Body of pancreas (tissue), 4 donors: ENCODE measurements around the gene BOD1.

Experiments
- CTCF ChIP-seq, 7 experiments: fragments of 450-650 bp in 4 of 7; fragments of 200-600 bp in 3 of 7; sonication (generic) in 3 of 7; IDR thresholded peaks; one replicate each; pipeline ENCODE4 v1.5.1; 2016 to 2019; ENCODE audit warnings: antibody characterized with exemption in 7 of 7
- POLR2A ChIP-seq, 3 donors: fragments of 450-650 bp; IDR thresholded peaks; one replicate each; pipeline ENCODE4 v1.6.1; 2016; ENCODE audit warnings: antibody characterized with exemption in 3 of 3, mild to moderate bottlenecking in 2 of 3

DNA sequence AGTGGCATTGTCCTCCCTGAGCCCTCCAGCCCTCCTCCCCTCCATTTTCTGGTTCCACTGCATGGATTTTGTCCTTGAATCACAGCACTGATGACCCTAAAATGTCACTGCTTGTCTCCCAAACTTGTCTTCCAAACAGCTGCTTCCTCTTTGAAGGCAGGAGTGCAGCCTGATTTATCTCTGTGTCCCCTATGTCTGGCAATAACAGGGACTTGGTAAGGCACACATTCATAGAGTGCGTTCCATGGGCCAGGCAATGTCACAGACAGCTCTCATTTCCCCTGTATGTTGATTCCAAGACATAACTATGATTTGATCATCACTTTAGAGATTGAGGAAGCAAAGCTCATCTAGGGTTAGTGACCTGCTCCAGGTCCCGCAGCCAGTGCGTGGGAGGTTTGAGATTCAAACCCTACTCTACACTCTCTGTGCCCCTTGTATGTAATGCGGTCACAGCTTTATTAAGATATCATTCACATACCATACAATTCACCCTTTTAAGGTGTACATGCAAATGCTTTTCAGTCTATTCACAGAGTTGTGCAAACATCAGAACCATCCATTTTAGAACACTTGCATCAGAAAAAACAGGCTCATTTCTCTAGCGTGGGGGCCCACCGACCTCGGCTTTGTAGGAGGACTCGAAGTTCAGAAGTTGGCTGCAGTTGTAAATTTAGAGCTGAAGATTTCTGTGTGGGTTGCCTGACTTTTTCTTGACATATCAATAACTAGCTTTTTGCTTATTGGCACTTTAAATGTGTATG lies 28.4 kb upstream of the BOD1 start:
- TF ChIP-seq CTCF (IDR thresholded peaks at IDR 0.05): no peak
- no peak for TF ChIP-seq POLR2A (IDR thresholded peaks at IDR 0.05)
